EH (cell line): Measurements from ENCODE around the gene KCNE3.

ENCODE experiments used
- DNase-seq: peaks from one replicate; pipeline ENCODE4 v3.0.0-alpha.2; 2015; ENCODE audit warnings: low read depth

The KCNE3 gene

DNA sequence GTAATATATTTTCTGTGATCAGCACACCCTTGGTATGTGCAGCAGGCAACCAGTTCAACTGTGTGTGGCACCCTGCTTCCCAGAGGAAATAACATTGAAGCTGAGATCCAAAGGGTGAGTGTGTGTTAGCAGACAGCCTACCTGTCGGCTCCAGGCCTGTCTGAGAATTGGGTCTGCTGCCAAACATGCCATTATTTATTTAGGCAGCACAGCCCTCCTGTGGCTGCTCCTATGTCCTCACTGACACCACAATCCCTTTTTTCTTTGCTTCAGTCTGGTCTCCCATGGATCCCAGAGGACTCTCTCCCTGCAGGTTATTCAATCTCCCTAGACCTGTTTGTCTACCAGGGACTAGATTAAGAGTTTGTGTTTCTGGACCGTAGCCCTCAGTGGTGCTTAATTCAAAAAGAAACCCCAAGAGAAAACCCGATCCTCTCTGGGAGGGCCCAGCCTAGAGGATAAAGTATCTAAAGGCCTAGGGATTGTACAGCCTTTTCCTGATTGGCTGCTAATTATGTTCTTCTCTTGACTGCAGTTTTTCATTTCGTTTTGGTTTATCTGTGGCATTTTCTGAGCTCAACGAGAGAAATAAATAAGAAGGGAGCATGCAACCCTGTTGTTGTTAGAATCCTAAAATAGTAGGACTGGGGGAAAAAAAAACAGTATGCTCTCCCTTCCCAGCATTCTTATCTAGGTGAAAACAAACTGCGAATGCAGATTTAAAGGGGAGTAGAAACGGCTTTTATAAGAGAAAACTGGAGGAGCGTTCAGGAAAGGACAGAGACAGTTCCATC, 24.1 kb downstream of the KCNE3 start:
- DNase-seq = no peak

DNA sequence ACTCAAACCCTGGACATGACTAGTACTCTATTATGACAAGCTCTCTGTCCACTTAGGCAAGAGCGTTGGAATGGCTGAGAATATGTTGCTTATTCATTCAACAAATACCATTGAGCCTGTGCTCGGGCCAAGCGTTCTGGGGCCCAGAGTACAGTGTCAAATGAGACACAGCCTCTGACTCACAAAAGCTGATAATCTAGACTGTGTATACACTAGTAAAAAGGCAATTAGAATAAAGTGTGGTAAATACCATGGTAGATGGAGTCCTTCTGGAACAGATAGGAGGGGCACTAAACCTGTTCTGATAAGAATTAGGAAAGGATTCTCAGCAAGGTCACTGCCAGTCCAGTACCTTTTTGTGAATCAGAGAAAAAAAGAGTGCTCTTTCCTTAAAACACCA, 24.7 kb downstream of the KCNE3 start:
- peak; percentile 50 for DNase-seq

DNA sequence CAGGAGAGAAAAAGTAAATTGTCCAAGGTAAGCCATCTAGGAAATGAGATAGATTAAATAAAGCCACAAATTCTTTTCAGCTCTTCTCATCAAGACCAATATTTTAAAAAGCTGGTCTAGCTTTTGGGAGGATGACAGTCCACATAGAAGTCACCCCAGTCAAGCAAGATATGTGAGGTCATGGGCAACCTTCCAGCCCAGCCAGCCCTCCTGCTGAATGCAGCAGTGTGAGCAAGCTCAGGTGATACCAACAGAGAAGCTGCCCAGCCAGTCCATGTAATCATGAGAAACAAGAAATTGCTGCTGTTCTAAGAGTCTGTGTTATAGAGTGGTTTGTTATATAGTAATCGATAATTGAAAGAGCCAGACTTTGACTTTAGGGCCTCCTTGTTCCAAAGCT, 28.7 kb downstream of the KCNE3 start:
- no peak for DNase-seq

GRCh38 chr11:74437441-74438042, 29.8 kb downstream of the KCNE3 start:
- DNase-seq = peak; percentile 24

DNA sequence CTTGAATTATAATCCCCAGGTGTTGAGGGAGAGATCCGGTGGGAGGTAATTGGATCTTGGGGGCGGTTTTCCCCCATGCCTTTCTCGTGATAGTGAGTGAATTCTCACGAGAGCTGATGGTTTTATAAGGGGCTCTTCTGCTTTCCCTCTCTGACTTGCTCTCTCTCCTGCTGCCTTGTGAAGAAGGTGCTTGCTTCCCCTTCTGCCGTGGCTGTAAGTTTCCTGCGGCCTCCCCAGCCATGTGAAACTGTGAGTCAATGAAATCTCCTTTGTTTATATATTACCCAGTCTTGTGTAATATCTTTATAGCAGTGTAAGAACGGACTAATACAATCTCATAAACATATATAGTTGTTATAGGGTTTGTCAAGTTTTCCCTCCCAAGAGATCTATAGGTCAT, 32.8 kb downstream of the KCNE3 start:
- DNase-seq = peak; percentile 5

DNA sequence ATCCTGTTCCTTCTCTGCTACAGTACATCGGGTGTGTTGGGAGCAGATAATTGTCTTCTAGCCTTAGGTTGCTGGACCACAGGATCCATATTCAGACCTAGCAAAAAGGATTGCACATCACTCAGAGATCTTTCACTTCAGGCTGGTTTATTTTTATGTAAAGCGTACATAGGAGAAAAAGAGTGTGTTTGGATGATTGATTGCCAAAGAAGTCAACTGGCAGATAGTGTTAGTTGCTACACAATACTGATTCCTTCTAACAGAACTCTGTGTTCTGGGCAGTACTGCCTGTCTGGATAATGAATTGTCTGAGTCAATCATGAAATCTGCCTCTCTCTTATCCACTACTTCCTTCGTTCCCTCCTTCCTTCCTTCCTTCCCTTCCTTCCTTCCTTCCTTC, 38.1 kb downstream of the KCNE3 start:
- DNase-seq = no peak

DNA sequence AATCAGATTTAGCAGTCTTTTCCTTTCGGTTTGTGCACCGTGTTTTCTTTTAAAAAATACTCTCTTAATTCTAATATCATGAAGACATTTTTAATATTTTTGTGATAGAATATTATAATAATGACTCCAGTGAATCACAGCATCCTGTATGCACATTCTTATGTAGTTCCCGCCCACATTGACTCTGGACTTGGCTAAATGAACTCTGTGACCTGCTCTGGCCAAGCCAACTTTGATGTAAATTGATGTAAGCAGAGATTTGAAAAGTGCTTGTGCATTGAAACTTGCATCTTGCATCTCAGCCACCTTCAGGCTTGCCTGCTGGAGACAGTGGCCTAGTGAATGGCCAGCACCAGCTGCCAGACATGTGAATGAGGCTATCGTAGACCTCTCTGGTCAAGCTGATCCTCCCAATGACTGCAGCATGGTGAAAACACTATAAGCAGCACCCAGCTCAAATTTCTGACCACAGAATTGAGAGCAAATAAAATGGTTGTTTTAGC, 39.9 kb downstream of the KCNE3 start:
- DNase-seq = peak; percentile 14

GRCh38 chr11:74425100-74425499, 42.2 kb downstream of the KCNE3 start:
- DNase-seq = no peak

- DNase-seq = peak; percentile 86
These were observed 48.8 kb downstream of the KCNE3 start for GRCh38 chr11:74418509-74418895.

DNA sequence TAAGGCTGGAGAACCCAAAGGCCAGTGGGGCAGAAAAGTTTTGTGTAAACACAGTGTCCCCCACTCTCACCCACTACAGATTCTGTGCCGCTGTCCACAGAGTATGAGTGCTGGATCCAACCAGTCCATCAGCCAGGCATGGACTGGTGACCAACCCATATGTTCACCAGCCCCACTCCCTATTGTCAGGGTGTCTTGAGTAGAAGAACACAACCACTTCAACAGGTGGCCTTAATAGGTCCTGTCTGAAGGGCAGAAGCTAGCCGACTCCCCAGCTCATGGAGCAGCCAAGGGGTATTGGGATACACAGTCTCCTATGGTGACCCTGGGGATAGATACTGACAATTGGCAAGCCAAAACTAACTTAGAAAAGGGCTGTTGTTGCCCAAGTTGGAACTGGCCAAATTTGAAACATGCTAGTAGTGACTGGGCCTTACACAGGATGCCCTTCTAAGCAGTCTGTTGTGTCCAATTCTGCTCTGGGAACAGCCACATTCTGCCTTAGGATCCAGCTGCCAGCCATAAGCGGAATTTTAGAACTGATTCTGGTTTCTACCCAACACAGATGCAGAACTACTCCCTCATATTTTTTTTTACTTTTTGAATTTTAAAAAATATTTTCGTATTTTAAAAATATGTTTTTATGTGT, 49.4 kb downstream of the KCNE3 start:
- DNase-seq = peak; percentile 41

- DNase-seq = peak; percentile 56
These were observed 50.0 kb downstream of the KCNE3 start for GRCh38 chr11:74417379-74417804.

- peak; percentile 34 for DNase-seq
These were observed 50.4 kb downstream of the KCNE3 start for GRCh38 chr11:74416974-74417373.

DNA sequence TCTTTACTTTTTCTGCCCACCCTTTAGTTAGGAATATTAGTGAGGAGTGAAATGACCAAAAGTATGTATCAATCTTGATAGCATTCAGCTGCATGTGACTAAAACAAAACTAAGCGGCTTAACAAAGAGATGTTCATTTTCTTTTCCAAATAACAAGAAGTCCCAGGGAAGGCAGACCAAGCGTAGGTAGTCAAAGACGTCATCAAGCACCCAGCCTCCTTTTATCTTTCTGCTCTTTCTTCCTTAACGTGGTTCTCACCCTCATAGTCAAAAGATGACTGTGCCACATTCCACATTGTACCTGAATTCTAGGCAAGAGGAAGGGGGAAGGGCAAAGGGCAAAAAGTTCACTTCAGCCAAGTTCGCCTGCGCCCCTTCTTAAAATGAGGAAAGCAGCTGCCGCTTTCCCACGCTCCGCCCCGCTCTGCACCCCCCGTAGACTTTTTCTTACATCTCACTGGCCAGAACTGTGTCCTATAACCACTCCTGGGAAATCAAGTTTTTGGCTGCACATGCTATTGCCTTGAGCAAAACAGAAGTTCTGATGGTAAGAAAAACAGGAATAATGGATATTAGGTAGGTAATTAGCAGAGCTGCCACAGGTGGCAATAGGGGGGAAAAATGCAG, 54.5 kb downstream of the KCNE3 start:
- no peak for DNase-seq

- DNase-seq = no peak
These were observed 55.0 kb downstream of the KCNE3 start for GRCh38 chr11:74412321-74412720.

DNA sequence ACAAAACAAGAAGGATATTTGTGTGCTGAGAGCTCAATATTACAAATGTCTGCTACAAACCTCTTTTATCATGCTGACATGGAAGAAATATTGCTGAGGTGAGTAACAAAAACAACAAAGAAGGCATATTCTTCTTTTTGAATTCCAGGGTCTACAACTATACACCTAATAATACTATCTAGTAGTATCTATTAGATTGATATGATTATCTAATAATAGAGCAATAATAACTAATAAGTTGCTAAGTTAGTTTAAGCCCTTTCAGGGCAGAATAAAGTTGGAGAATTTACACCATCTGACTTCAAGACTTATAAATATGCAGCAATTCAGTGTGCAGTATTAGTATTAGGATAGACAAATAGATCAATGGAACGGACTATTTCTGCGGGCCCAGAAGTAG, 57.7 kb downstream of the KCNE3 start:
- DNase-seq = no peak
